OCI-LY7 (cell line): ENCODE results near the gene WWTR1. TPM values are rescaled to one million over a fixed set of nuclear protein-coding genes. Genes with fewer than 3 reads are reported as not detected.

Experiments
- BruUV-seq: library from RNA; stranded (reverse); fragments of 400-500 nt; replicated peaks from 2 replicates; lab custom pipeline; 2021; lab: Mats Ljungman, UMichigan
- CTCF ChIA-PET: fragments of 300-600 bp; sonication (Branson Sonifier 250); formaldehyde crosslinking; loops from one replicate; lab custom pipeline; 2022; ENCODE audit warnings: antibody characterized with exemption; ENCODE audit not compliant: unreplicated experiment; lab: Charles Lee
- POLR2A ChIA-PET: fragments of 300-600 bp; sonication (Branson Sonifier 250); formaldehyde crosslinking; loops from one replicate; lab custom pipeline; 2022; ENCODE audit warnings: antibody characterized with exemption; lab: Charles Lee
- DNase-seq: peaks from one replicate; pipeline ENCODE4 v3.0.0-alpha.2; 2015; ENCODE audit warnings: low spot score
- H2AFZ ChIP-seq: fragments of 200-600 bp; sonication (generic), shearing (Covaris generic); 2 replicates; pipeline ENCODE4 v1.6.1; 2014; ENCODE audit warnings: mild to moderate bottlenecking, antibody characterized with exemption, low read length, moderate library complexity
- H3K27ac ChIP-seq: fragments of 200-600 bp; sonication (generic); 2 replicates; pipeline ENCODE4 v1.5.1; 2014; ENCODE audit warnings: mixed run types, low read depth, mild to moderate bottlenecking, moderate library complexity, low read length, inconsistent platforms; ENCODE audit not compliant: poor library complexity, severe bottlenecking
- H3K36me3 ChIP-seq: fragments of 200-600 bp; sonication (generic); 2 replicates; pipeline ENCODE4 v1.6.1; 2014; ENCODE audit warnings: mild to moderate bottlenecking, antibody characterized with exemption, low read length, moderate library complexity, mixed read lengths; ENCODE audit not compliant: insufficient read depth
- H3K4me1 ChIP-seq: fragments of 200-600 bp; sonication (generic); 2 replicates; pipeline ENCODE4 v1.5.1; 2014; ENCODE audit warnings: mild to moderate bottlenecking, low read length; ENCODE audit not compliant: insufficient read depth, poor library complexity, severe bottlenecking
- H3K4me2 ChIP-seq: fragments of 200-600 bp; sonication (generic); 2 replicates; pipeline ENCODE4 v1.6.1; 2014; ENCODE audit warnings: mild to moderate bottlenecking, low read length
- H3K4me3 ChIP-seq: fragments of 200-600 bp; sonication (generic); 2 replicates; pipeline ENCODE4 v1.5.1; 2014; ENCODE audit warnings: mild to moderate bottlenecking, low read depth, low read length; ENCODE audit not compliant: poor library complexity, severe bottlenecking
- H3K79me2 ChIP-seq: fragments of 200-600 bp; sonication (generic); 2 replicates; pipeline ENCODE4 v1.6.1; 2016; ENCODE audit warnings: low read depth, mild to moderate bottlenecking, low read length, moderate library complexity, mixed read lengths; ENCODE audit not compliant: insufficient read depth
- H3K9me2 ChIP-seq: fragments of 200-600 bp; sonication (generic); 2 replicates; pipeline ENCODE4 v1.6.1; 2016; ENCODE audit warnings: mild to moderate bottlenecking, low read length, mixed read lengths; ENCODE audit not compliant: insufficient read depth
- H3K9me3 ChIP-seq: fragments of 200-600 bp; sonication (generic); 2 replicates; pipeline ENCODE4 v1.6.1; 2014; ENCODE audit warnings: mild to moderate bottlenecking, mixed run types, low read length, mixed read lengths
- H4K20me1 ChIP-seq: fragments of 200-600 bp; sonication (generic); 2 replicates; pipeline ENCODE4 v1.6.1; 2014; ENCODE audit warnings: mild to moderate bottlenecking, antibody characterized with exemption, low read length, moderate library complexity, mixed read lengths; ENCODE audit not compliant: insufficient read depth
- CTCF ChIP-seq: fragments of 200-600 bp; sonication (generic); conservative IDR thresholded peaks from 2 replicates; pipeline ENCODE4 v1.5.1; 2014; ENCODE audit warnings: mild to moderate bottlenecking, antibody characterized with exemption, low read length, moderate library complexity, mixed read lengths
- EZH2phosphoT487 ChIP-seq: fragments of 200-600 bp; sonication (generic); IDR thresholded peaks from 2 replicates; pipeline ENCODE4 v1.6.1; 2018; ENCODE audit warnings: low read depth, borderline replicate concordance, mild to moderate bottlenecking, mixed run types, antibody characterized with exemption, low read length, moderate library complexity, mixed read lengths
- intact Hi-C: fragments of 100-400 bp; cut with micrococcal nuclease; formaldehyde crosslinking; loops from one replicate; pipeline ENCODE4 v1.10.0; 2022; ENCODE audit not compliant: unreplicated experiment
- total RNA-seq, 2 experiments: library from RNA; depleted of rRNA in 1 of 2; stranded (reverse); fragments of >200 nt in 1 of 2; shearing (Covaris generic) in 1 of 2; gene quantifications; 2 replicates each; pipeline ENCODE4 v1.2.3, GENCODE V29; 2014 to 2022

The WWTR1 gene
- total RNA-seq, 2 experiments from 2014 or later, result 0.15 TPM; not detected in 1

GRCh38 chr3:149658744-149659497 lies 1.1 kb upstream of the WWTR1 start:
- Histone ChIP-seq H3K36me3 (no peaks in the 10 kb centered on the region), H3K4me2 (no peak overlapping the region), H3K27ac (no peak overlapping the region), H3K4me3 (no peak overlapping the region), H3K79me2 (no peaks in the 10 kb centered on the region), H3K4me1 (no peaks in the 10 kb centered on the region), H2AFZ (no peak overlapping the region), H4K20me1 (no peaks in the 10 kb centered on the region), H3K9me2 (no peaks in the 10 kb centered on the region), H3K9me3 (no peaks in the 10 kb centered on the region)
- BruUV-seq, result no TSS peak
- no peak for TF ChIP-seq EZH2phosphoT487
- no peak for TF ChIP-seq CTCF
- ChIA-PET POLR2A (interaction anchor here (0.9 kb wide), 1 partner anchor 10 kb away, joined by 3 read pairs; no protein-coding TSS in a partner anchor), CTCF (no interaction called here)
- intact Hi-C loops, result no loop called here
- no peak for DNase-seq

- Histone ChIP-seq H3K27ac (no peak overlapping the region), H3K4me1 (no peaks in the 10 kb centered on the region), H3K4me2 (no peak overlapping the region), H3K9me3 (no peaks in the 10 kb centered on the region), H3K36me3 (no peaks in the 10 kb centered on the region), H2AFZ (no peak overlapping the region), H3K79me2 (no peaks in the 10 kb centered on the region), H4K20me1 (no peaks in the 10 kb centered on the region), H3K9me2 (no peaks in the 10 kb centered on the region), H3K4me3 (no peak overlapping the region)
- no TSS peak for BruUV-seq
- ChIA-PET CTCF (no interaction called here), POLR2A (interaction anchor here (0.5 kb wide), 1 partner anchor 222 kb away, joined by 3 read pairs; no protein-coding TSS in a partner anchor)
- intact Hi-C loops, result no loop called here
- TF ChIP-seq CTCF (no peak), EZH2phosphoT487 (no peak)
- no peak for DNase-seq
These were observed 402 bp downstream of the WWTR1 start for GRCh38 chr3:149657321-149657925.
